Measurements from ENCODE around the gene SHANK1.
A peak's percentile ranks its signal among the peaks of the same experiment; 100 is the strongest.

The SHANK1 gene

DNA sequence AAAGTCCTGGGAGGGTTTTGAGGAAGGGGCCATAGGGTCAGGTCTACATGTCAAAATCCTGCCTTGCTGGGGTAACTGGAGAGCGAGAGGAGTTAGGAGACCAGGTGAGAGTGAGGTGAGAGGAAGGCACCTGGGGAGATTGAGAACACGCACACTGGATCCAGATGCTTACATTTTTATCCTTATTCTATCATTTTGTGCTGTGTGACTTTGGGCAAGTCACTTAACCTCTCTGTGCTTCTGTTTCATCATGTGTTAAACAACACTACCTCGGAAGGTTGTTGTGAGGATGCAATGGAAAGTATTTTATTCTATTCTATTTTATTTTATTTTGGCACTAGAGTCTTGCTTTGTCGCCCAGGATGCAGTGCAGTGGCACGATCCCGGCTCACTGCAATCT is 66.9 kb downstream of the SHANK1 start:
- TF ChIP-seq, protein P1, sequence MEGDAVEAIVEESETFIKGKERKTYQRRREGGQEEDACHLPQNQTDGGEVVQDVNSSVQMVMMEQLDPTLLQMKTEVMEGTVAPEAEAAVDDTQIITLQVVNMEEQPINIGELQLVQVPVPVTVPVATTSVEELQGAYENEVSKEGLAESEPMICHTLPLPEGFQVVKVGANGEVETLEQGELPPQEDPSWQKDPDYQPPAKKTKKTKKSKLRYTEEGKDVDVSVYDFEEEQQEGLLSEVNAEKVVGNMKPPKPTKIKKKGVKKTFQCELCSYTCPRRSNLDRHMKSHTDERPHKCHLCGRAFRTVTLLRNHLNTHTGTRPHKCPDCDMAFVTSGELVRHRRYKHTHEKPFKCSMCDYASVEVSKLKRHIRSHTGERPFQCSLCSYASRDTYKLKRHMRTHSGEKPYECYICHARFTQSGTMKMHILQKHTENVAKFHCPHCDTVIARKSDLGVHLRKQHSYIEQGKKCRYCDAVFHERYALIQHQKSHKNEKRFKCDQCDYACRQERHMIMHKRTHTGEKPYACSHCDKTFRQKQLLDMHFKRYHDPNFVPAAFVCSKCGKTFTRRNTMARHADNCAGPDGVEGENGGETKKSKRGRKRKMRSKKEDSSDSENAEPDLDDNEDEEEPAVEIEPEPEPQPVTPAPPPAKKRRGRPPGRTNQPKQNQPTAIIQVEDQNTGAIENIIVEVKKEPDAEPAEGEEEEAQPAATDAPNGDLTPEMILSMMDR (IDR thresholded peaks at IDR 0.05; ENCODE audit: poor library complexity, severe bottlenecking) = no peak
- Histone ChIP-seq H3K4me3 (ENCODE audit: severe bottlenecking) (no peak overlapping the region), H3K4me1 (ENCODE audit: insufficient read depth, poor library complexity, severe bottlenecking) (no peaks in the 10 kb centered on the region), H3K27me3 (ENCODE audit: insufficient read depth, poor library complexity, severe bottlenecking) (no peaks in the 10 kb centered on the region), H3K36me3 (ENCODE audit: low read depth) (no peaks in the 10 kb centered on the region), H3K9me3 (ENCODE audit: severe bottlenecking) (no peaks in the 10 kb centered on the region), H3K27ac (ENCODE audit: poor library complexity, severe bottlenecking) (no peak overlapping the region)
- DNase-seq (ENCODE audit: low spot score) = no peak
- no peak for ATAC-seq (ENCODE audit: low read depth)

DNA sequence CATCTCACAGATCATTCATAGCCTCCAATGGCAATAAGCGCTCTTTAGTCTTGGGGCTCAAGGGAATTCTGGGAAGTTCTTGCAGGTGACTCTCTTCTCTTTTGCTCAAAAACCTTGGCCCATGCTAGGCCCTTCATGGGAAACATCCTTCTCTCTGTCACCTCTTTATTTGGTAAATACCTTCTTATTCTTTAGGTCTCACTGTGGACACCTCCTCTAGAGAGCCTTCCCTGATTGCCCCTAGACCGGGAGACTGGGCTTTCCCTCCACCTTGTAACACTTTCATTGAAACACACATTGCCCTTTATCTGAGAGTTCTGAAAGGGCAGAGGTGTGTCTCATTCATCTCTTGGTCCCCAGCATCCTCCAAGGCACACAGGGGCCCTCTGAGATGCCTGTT is 68.4 kb downstream of the SHANK1 start:
- no peaks in the 10 kb centered on the region for H3K36me3 ChIP-seq (ENCODE audit: low read depth)
- H3K27ac ChIP-seq (ENCODE audit: poor library complexity, severe bottlenecking) = no peak overlapping the region
- no peaks in the 10 kb centered on the region for H3K9me3 ChIP-seq (ENCODE audit: severe bottlenecking)
- DNase-seq (ENCODE audit: low spot score) = no peak
- no peak overlapping the region for H3K4me3 ChIP-seq (ENCODE audit: severe bottlenecking)
- ATAC-seq (ENCODE audit: low read depth) = no peak
- H3K4me1 ChIP-seq (ENCODE audit: insufficient read depth, poor library complexity, severe bottlenecking) = no peaks in the 10 kb centered on the region
- no peaks in the 10 kb centered on the region for H3K27me3 ChIP-seq (ENCODE audit: insufficient read depth, poor library complexity, severe bottlenecking)
- TF ChIP-seq, protein P1 (IDR thresholded peaks at IDR 0.05; ENCODE audit: poor library complexity, severe bottlenecking) = no peak

DNA sequence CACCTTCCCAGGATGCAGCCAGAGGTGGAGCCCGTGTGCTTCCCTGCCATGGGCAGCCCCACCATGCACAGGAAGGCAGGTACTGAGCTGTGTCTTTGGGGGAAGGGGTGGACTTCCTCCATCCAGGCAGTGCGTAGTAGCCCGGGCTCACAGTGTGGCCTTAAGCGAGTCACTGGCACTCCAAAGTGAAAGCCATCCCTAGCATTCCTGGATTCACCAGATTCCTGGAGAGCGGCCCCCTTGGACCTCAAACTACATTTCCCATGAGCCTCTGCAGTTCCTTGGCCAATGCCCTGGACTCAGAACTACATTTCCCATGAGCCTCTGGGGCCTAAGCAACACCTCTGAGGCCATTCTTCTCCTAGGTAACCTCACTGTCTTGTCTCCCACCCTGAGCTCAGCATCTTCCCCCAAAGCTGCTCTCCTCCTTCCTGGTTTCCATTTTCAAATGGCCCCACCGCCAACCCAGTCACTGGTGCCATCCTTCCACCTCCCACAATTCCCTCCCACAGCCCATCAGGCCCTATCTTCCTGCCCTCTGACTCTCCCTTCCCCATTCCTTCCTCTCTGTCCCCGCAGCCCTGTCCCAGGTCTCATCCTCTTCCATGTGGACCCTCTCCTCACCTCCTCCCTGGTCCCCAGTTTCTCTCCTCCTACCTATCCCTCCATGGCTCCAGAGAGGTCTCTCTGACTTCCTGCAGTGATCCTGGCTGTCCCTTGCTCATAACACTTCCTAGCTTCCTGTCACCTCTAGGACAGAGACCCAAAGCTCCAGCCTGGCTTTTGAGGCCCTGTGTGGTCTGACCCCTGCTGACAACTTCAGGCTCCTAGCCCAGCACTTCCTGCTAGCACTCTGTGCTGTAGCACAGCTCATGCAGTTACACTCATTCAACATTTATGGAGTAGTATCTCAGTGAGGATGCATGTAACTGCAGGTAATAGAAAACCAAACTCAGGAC is 69.9 kb downstream of the SHANK1 start, which contains the start of gene C19orf81:
Gene C19orf81, plus strand, starts transcription at position 13 of the 959 bp plus-strand sequence. Its CDS starts 0 bp downstream, at position 13.
- Histone ChIP-seq H3K27ac (ENCODE audit: poor library complexity, severe bottlenecking) (no peak within 1 kb of the TSS), H3K4me1 (ENCODE audit: insufficient read depth, poor library complexity, severe bottlenecking) (no peaks in the 10 kb centered on the region), H3K27me3 (ENCODE audit: insufficient read depth, poor library complexity, severe bottlenecking) (no peaks in the 10 kb centered on the region), H3K4me3 (ENCODE audit: severe bottlenecking) (no peak within 1 kb of the TSS), H3K9me3 (ENCODE audit: severe bottlenecking) (no peaks in the 10 kb centered on the region), H3K36me3 (ENCODE audit: low read depth) (no peaks in the 10 kb centered on the region)
- DNase-seq (ENCODE audit: low spot score) (no peak), ATAC-seq (ENCODE audit: low read depth) (peak; percentile 35; the same call in 1 of the 3 replicates)
- TF ChIP-seq, protein P1 (IDR thresholded peaks at IDR 0.05; ENCODE audit: poor library complexity, severe bottlenecking) = no peak

DNA sequence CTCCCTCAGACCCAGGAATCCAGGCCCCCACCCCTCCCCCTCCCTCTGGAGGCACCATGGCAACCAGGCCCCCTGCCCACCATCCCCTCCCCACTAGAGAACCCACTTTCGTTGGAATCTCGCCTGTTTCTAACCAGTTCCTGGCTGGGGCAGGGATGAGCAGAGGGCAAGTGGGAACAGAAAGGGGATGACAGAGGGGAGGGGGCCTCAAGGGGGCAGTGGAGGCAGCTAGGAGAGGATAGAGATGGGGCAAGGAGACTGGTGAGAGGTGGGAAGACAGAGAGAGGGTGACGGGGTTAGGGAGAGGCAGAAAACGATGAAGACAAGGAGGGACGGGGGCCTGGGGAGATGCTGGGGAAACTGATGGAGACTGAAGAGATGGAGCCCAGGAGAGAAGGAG is 70.9 kb downstream of the SHANK1 start:
- Histone ChIP-seq H3K27ac (ENCODE audit: poor library complexity, severe bottlenecking) (no peak overlapping the region), H3K27me3 (ENCODE audit: insufficient read depth, poor library complexity, severe bottlenecking) (no peaks in the 10 kb centered on the region), H3K36me3 (ENCODE audit: low read depth) (no peaks in the 10 kb centered on the region), H3K4me1 (ENCODE audit: insufficient read depth, poor library complexity, severe bottlenecking) (no peaks in the 10 kb centered on the region), H3K4me3 (ENCODE audit: severe bottlenecking) (no peak overlapping the region), H3K9me3 (ENCODE audit: severe bottlenecking) (no peaks in the 10 kb centered on the region)
- no peak for ATAC-seq (ENCODE audit: low read depth)
- DNase-seq (ENCODE audit: low spot score) = no peak
- TF ChIP-seq, protein P1 (IDR thresholded peaks at IDR 0.05; ENCODE audit: poor library complexity, severe bottlenecking) = no peak

Data from RWPE2 (cell line).